Measurements from ENCODE around the gene TBX20.
"Not testable (repeated sequence)": the region's sequence is repeated elsewhere in the genome, so short reads cannot be mapped to it uniquely, and the experiment has no call there.

TBX20 gene

GRCh38 chr7:35254496-35255442 is 869 bp upstream of the TBX20 start:
- no peak for DNase-seq

GRCh38 chr7:35253460-35253709 is 515 bp downstream of the TBX20 start:
- DNase-seq = no peak

- no peak for DNase-seq
Measured at GRCh38 chr7:35252612-35253459, 1.1 kb downstream of the TBX20 start.

GRCh38 chr7:35251606-35252310 is 2.1 kb downstream of the TBX20 start:
- no peak for DNase-seq

- DNase-seq = no peak
Measured at GRCh38 chr7:35250941-35251340, 3.0 kb downstream of the TBX20 start.

GRCh38 chr7:35250452-35250851 is 3.4 kb downstream of the TBX20 start:
- DNase-seq = no peak

- DNase-seq = no peak
Measured at GRCh38 chr7:35249537-35249907, 4.4 kb downstream of the TBX20 start.

GRCh38 chr7:35248576-35249536 is 5.0 kb downstream of the TBX20 start:
- DNase-seq = no peak

GRCh38 chr7:35246819-35247218 is 7.1 kb downstream of the TBX20 start:
- DNase-seq = no peak

- no peak for DNase-seq
Measured at GRCh38 chr7:35241884-35242283, 12.0 kb downstream of the TBX20 start.

- no peak for DNase-seq
Measured at GRCh38 chr7:35241436-35241835, 12.5 kb downstream of the TBX20 start.

- DNase-seq = not testable (repeated sequence)
Measured at GRCh38 chr7:35241008-35241407, 12.9 kb downstream of the TBX20 start.

GRCh38 chr7:35238456-35238855 is 15.4 kb downstream of the TBX20 start:
- not testable (repeated sequence) for DNase-seq

- DNase-seq = no peak
Measured at GRCh38 chr7:35232994-35233393, 20.9 kb downstream of the TBX20 start.

GRCh38 chr7:35231221-35231620 is 22.7 kb downstream of the TBX20 start:
- not testable (repeated sequence) for DNase-seq

- DNase-seq = not testable (repeated sequence)
Measured at GRCh38 chr7:35229116-35229780, 24.7 kb downstream of the TBX20 start.

GRCh38 chr7:35228496-35229051 is 25.3 kb downstream of the TBX20 start:
- not testable (repeated sequence) for DNase-seq

GRCh38 chr7:35227438-35227837 is 26.5 kb downstream of the TBX20 start:
- not testable (repeated sequence) for DNase-seq

GRCh38 chr7:35222445-35222844 is 31.5 kb downstream of the TBX20 start:
- not testable (repeated sequence) for DNase-seq

GRCh38 chr7:35220176-35220575 is 33.7 kb downstream of the TBX20 start:
- not testable (repeated sequence) for DNase-seq

- not testable (repeated sequence) for DNase-seq
Measured at GRCh38 chr7:35216033-35216432, 37.9 kb downstream of the TBX20 start.

All from suppressor macrophage treated with lipopolysaccharide for 1 hour (primary cell).